ENCODE results near the gene SYCE1L.
"Not testable (repeated sequence)": the region's sequence is repeated elsewhere in the genome, so short reads cannot be mapped to it uniquely, and the experiment has no call there.

The SYCE1L gene

GRCh38 chr16:77199211-77199610, at the start of gene SYCE1L:
SYCE1L (plus strand) TSS chr16:77199408; CDS start chr16:77199452, 44 bp downstream.
- no peak for DNase-seq

GRCh38 chr16:77157346-77158058, 41.7 kb upstream of the SYCE1L start:
- no peak for DNase-seq

GRCh38 chr16:77158293-77158692, 40.9 kb upstream of the SYCE1L start:
- no peak for DNase-seq

GRCh38 chr16:77165006-77165405, 34.2 kb upstream of the SYCE1L start:
- DNase-seq = no peak

- DNase-seq = peak; percentile 50
These were observed 33.5 kb upstream of the SYCE1L start for GRCh38 chr16:77165536-77166236.

GRCh38 chr16:77166726-77167125, 32.5 kb upstream of the SYCE1L start:
- DNase-seq = no peak

- no peak for DNase-seq
These were observed 30.3 kb upstream of the SYCE1L start for GRCh38 chr16:77168901-77169300.

- no peak for DNase-seq
These were observed 29.5 kb upstream of the SYCE1L start for GRCh38 chr16:77169650-77170236.

- no peak for DNase-seq
These were observed 28.4 kb upstream of the SYCE1L start for GRCh38 chr16:77170805-77171204.

GRCh38 chr16:77171745-77172635, 27.2 kb upstream of the SYCE1L start:
- DNase-seq = no peak

- DNase-seq = no peak
These were observed 26.3 kb upstream of the SYCE1L start for GRCh38 chr16:77172951-77173350.

- no peak for DNase-seq
These were observed 16.1 kb upstream of the SYCE1L start for GRCh38 chr16:77183137-77183536.

- DNase-seq = not testable (repeated sequence)
These were observed 12.9 kb upstream of the SYCE1L start for GRCh38 chr16:77186298-77186697.

- DNase-seq = no peak
These were observed 9.1 kb upstream of the SYCE1L start for GRCh38 chr16:77190190-77190477.

- DNase-seq = peak; percentile 99
These were observed 8.5 kb upstream of the SYCE1L start, which contains the start of gene MON1B for GRCh38 chr16:77190478-77191258. MON1B (plus strand) TSS chr16:77191190; CDS start chr16:77191486, 296 bp downstream.

GRCh38 chr16:77191259-77191969, 7.8 kb upstream of the SYCE1L start:
- no peak for DNase-seq

- DNase-seq = no peak
These were observed 5.8 kb upstream of the SYCE1L start for GRCh38 chr16:77193377-77193776.

GRCh38 chr16:77194295-77195231, 4.6 kb upstream of the SYCE1L start:
- DNase-seq = no peak

- DNase-seq = no peak
These were observed 3.8 kb upstream of the SYCE1L start for GRCh38 chr16:77195411-77195810.

- DNase-seq = no peak
These were observed 1.5 kb upstream of the SYCE1L start for GRCh38 chr16:77197747-77198146.

Data from left hindlimb (tissue), 1 donor.